Esophagus muscularis mucosa (tissue), 4 donors: Measurements from ENCODE around the gene STAT6. TPM values are rescaled to one million over a fixed set of nuclear protein-coding genes. Genes with fewer than 3 reads are reported as not detected.
A peak's percentile ranks its signal among the peaks of the same experiment; 100 is the strongest.

ENCODE experiments used
- DNase-seq: peaks from one replicate; pipeline ENCODE4 v3.0.0-alpha.2; 2017; ENCODE audit errors: extremely low spot score
- H3K27ac ChIP-seq, 4 donors: fragments of 200-600 bp; sonication (generic); replicated peaks in 1 of 4; 1 replicate in 3 of 4; 2 replicates in 1 of 4; pipeline ENCODE4 v1.5.1; 2016 to 2019; ENCODE audit warnings: mild to moderate bottlenecking in 1 of 4
- H3K27me3 ChIP-seq, 4 donors: fragments of 200-600 bp; sonication (generic); one replicate each; pipeline versions ENCODE4 v1.5.1 to v1.6.0; 2016 to 2019
- H3K36me3 ChIP-seq, 4 donors: fragments of 200-600 bp; sonication (generic); one replicate each; pipeline ENCODE4 v1.5.1; 2016 to 2019
- H3K4me1 ChIP-seq, 4 donors: fragments of 200-600 bp; sonication (generic); one replicate each; pipeline ENCODE4 v1.5.1; 2016 to 2019
- H3K4me3 ChIP-seq, 4 donors: fragments of 200-600 bp; sonication (generic); 1 replicate in 2 of 4; 2 replicates in 2 of 4; pipeline ENCODE4 v1.5.1; 2016 to 2019; ENCODE audit warnings: mild to moderate bottlenecking in 4 of 4, moderate library complexity in 1 of 4
- H3K9me3 ChIP-seq, 4 donors: fragments of 200-600 bp; sonication (generic); 1 replicate in 3 of 4; 2 replicates in 1 of 4; pipeline ENCODE4 v1.5.1; 2016 to 2019
- CTCF ChIP-seq, 3 experiments: fragments of 200-600 bp in 2 of 3; fragments of 450-650 bp in 1 of 3; sonication (generic) in 2 of 3; IDR thresholded peaks; one replicate each; pipeline ENCODE4 v1.5.1; 2017 to 2019; ENCODE audit warnings: antibody characterized with exemption in 3 of 3, mild to moderate bottlenecking in 2 of 3, moderate library complexity in 1 of 3
- EP300 ChIP-seq: sonication (generic); formaldehyde crosslinking; IDR thresholded peaks from one replicate; pipeline ENCODE4 v1.6.1; 2017; ENCODE audit warnings: antibody characterized with exemption
- POLR2A ChIP-seq: fragments of 450-650 bp; IDR thresholded peaks from one replicate; pipeline ENCODE4 v1.6.1; 2017; ENCODE audit warnings: antibody characterized with exemption, moderate library complexity, mild to moderate bottlenecking, low read depth
- POLR2AphosphoS5 ChIP-seq, 2 donors: sonication (generic); formaldehyde crosslinking; IDR thresholded peaks; one replicate each; pipeline ENCODE4 v1.6.1; 2017; ENCODE audit warnings: antibody characterized with exemption in 2 of 2
- WGBS: methylation state at CpG from one replicate; pipeline ENCODE4 v1.1.5; 2018; 5-methylcytosine and 5-hydroxymethylcytosine counted together
- intact Hi-C: fragments of 100-400 bp; cut with DNase I; formaldehyde crosslinking; loops from one replicate; pipeline ENCODE4 v1.15.1; 2023
- total RNA-seq, 4 donors: library from RNA; depleted of rRNA; stranded (reverse); fragments of >200 nt; gene quantifications; one replicate each; pipeline versions ENCODE4 v1.1.0 to v1.2.1, GENCODE V29; 2016

The STAT6 gene
- total RNA-seq, 4 donors from 2014 or later, result 111 to 168 (median 157) TPM

- Histone ChIP-seq H3K36me3 (peaks cover 22 to 40% (median 39%) of the 10 kb centered on the region in 4 donors), H3K9me3 (no peaks in the 10 kb centered on the region), H3K4me3 (peak overlapping the region; percentile 67 to 82 (median 76)), H3K27ac (peak overlapping the region; percentile 98 to 99 (median 98)), H3K27me3 (no peaks in the 10 kb centered on the region), H3K4me1 (peaks cover 17 to 61% (median 54%) of the 10 kb centered on the region in 4 donors)
- no peak for DNase-seq
- intact Hi-C loops, result loop anchor here (2.0 to 5.0 kb wide), 2 partner anchors 21 to 102 kb away; partner anchors contain the start of genes NAB2 and ZBTB39
- no peak for TF ChIP-seq POLR2AphosphoS5 (IDR thresholded peaks at IDR 0.05)
- TF ChIP-seq CTCF (IDR thresholded peaks at IDR 0.05), result no peak
- no peak for TF ChIP-seq EP300
- no peak for TF ChIP-seq POLR2A
- WGBS, result 64% methylated on average over 7 of the region's 7 CpGs
Observed at GRCh38 chr12:57109207-57110103, 1.7 kb downstream of the STAT6 start.

DNA sequence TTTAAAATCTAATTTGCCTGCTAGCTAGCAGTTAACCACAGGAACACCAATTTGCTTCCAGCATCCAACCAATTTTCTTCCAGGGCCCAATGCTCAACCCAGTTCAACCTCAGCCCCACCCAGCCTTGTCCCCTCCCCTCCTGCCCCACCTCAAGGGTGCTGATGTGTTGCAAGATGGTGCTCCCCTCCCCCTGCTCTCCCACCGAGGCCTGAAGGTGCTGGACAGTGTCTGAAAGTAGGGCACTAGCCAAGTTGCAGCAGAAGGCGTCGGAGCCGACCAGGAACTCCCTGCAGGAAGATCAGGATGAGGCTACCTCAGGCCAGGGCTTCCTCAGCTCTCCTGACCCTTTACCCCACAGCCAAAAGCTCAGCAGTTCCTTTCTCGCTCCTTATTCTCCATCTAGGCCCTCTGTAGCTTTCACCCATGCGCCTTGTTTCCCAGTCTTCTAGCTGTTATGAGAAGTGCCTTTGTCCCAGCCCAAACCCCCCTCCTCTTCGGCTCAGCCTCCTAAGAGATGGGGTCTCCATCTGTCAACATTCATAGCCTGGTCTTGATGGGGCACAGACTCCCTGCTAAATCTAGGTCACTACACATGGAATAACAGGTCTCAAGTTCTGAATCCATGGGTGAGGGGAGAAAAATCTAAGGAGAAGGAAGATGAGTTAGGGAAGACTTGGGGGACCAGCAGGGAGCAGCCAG lies 3.6 kb downstream of the STAT6 start:
- H3K27me3 ChIP-seq, result no peaks in the 10 kb centered on the region
- 54% methylated on average over 7 of the region's 7 CpGs for WGBS
- intact Hi-C loops, result no loop called here
- peak overlapping the region in 3 of 4 donors; percentile 5 to 99 (median 17) for H3K27ac ChIP-seq
- no peaks in the 10 kb centered on the region for H3K9me3 ChIP-seq
- H3K4me1 ChIP-seq, result peaks cover 17 to 58% (median 54%) of the 10 kb centered on the region in 4 donors
- H3K36me3 ChIP-seq, result peaks cover 28 to 56% (median 51%) of the 10 kb centered on the region in 4 donors
- TF ChIP-seq POLR2AphosphoS5 (IDR thresholded peaks at IDR 0.05) (no peak), EP300 (no peak), CTCF (IDR thresholded peaks at IDR 0.05) (no peak), POLR2A (no peak)
- DNase-seq, result no peak
- H3K4me3 ChIP-seq, result no peak overlapping the region

- no peak for DNase-seq
- Histone ChIP-seq H3K36me3 (peaks cover 32 to 70% (median 60%) of the 10 kb centered on the region in 4 donors), H3K9me3 (no peaks in the 10 kb centered on the region), H3K4me3 (no peak overlapping the region), H3K27me3 (no peaks in the 10 kb centered on the region), H3K27ac (no peak overlapping the region), H3K4me1 (peaks cover 13 to 50% (median 45%) of the 10 kb centered on the region in 4 donors)
- WGBS, result 75% methylated on average over 9 of the region's 9 CpGs
- intact Hi-C loops, result no loop called here
- TF ChIP-seq CTCF (IDR thresholded peaks at IDR 0.05) (no peak), EP300 (no peak), POLR2AphosphoS5 (IDR thresholded peaks at IDR 0.05) (no peak), POLR2A (no peak)
Observed at GRCh38 chr12:57106021-57106708, 5.0 kb downstream of the STAT6 start.

DNA sequence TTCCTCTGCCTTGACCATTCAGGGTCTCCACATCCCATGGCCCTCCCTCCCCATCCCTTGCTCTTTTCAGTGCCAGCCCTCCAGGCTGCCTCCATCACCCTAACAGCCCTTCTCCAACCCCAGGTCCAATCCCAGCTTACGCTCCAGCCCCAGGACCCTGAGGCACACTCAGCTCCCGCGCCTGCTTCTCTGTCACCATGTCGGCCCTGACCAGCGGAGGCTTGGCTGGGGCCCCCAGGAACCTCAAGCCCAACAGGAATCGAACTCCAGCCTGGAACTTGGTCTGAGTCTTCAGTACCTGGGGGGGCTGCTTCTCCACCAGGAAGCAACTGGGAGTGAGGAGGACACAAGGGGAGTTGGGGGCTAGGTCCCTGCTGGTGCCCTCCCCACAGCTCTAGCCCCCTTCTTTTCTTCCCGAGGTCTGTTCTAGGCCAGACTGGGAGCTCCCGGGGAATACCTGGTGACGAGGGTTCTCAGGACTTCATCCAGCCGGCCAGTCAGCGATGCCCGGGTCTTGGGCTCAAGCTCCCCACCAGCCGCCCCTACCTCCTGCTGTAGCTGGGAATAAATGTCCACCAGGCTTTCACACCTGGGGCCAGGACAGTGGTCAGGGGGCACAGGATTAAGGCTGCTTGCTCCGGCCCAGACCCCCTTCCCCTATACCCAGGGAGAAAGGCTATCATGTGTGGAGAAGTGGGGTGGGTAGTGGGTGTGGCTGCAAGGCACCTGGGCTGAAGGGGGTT lies 6.0 kb downstream of the STAT6 start:
- H3K27ac ChIP-seq, result no peak overlapping the region
- H3K4me3 ChIP-seq, result no peak overlapping the region
- H3K9me3 ChIP-seq, result no peaks in the 10 kb centered on the region
- WGBS, result 100% methylated on average over 6 of the region's 14 CpGs
- intact Hi-C loops, result no loop called here
- DNase-seq, result no peak
- no peak for TF ChIP-seq EP300
- TF ChIP-seq CTCF (IDR thresholded peaks at IDR 0.05), result no peak
- no peak for TF ChIP-seq POLR2AphosphoS5 (IDR thresholded peaks at IDR 0.05)
- TF ChIP-seq POLR2A, result no peak
- peaks cover 32 to 78% (median 62%) of the 10 kb centered on the region in 4 donors for H3K36me3 ChIP-seq
- H3K27me3 ChIP-seq, result no peaks in the 10 kb centered on the region
- peaks cover 13 to 50% (median 44%) of the 10 kb centered on the region in 4 donors for H3K4me1 ChIP-seq
